Omental fat pad (tissue), 4 donors: ENCODE measurements around the gene WASL. TPM values are rescaled to one million over a fixed set of nuclear protein-coding genes. Genes with fewer than 3 reads are reported as not detected.

Experiments
- ATAC-seq: fragments of 150-250 bp; one replicate; pipeline ENCODE4 v1.9.1; 2016; ENCODE audit warnings: mild to moderate bottlenecking, moderate library complexity; ENCODE audit not compliant: low FRiP score
- DNase-seq: peaks from one replicate; pipeline ENCODE4 v3.0.0-alpha.2; 2019; ENCODE audit warnings: low spot score
- total RNA-seq, 4 donors: library from RNA; depleted of rRNA; stranded (reverse); fragments of >200 nt; gene quantifications; one replicate each; pipeline ENCODE4 v1.1.0, GENCODE V29; 2016
- TF ChIP-seq, protein P1 (sequence below), 3 donors: fragments of 450-650 bp; IDR thresholded peaks; one replicate each; pipeline ENCODE4 v1.5.1; 2016 to 2017; ENCODE audit warnings: antibody characterized with exemption in 3 of 3, mild to moderate bottlenecking in 3 of 3, moderate library complexity in 2 of 3

Gene WASL
- total RNA-seq, 4 donors from 2014 or later = 23.8 to 30.9 (median 27.6) TPM

DNA sequence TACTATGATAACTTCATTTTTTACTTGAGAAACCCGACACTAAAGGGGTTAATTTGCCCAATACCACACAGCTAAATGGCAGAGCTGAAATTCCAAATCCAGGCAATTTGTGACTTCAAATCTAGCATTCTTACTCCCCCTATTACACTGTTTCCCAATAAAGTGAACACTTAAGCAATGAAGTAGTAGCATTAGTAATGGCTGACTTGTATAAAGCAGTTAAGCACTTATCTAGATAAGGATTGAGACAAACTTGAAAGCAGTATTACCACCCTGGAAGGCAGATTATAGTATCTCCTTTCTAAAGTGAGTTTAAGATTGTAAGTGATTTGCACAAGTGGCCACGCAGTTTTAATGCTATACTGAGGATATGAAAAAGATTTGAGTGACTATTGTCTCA, 39.3 kb downstream of the WASL start:
- ATAC-seq (no peak), DNase-seq (no peak)
- TF ChIP-seq, protein P1, sequence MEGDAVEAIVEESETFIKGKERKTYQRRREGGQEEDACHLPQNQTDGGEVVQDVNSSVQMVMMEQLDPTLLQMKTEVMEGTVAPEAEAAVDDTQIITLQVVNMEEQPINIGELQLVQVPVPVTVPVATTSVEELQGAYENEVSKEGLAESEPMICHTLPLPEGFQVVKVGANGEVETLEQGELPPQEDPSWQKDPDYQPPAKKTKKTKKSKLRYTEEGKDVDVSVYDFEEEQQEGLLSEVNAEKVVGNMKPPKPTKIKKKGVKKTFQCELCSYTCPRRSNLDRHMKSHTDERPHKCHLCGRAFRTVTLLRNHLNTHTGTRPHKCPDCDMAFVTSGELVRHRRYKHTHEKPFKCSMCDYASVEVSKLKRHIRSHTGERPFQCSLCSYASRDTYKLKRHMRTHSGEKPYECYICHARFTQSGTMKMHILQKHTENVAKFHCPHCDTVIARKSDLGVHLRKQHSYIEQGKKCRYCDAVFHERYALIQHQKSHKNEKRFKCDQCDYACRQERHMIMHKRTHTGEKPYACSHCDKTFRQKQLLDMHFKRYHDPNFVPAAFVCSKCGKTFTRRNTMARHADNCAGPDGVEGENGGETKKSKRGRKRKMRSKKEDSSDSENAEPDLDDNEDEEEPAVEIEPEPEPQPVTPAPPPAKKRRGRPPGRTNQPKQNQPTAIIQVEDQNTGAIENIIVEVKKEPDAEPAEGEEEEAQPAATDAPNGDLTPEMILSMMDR (IDR thresholded peaks at IDR 0.05) = no peak

- TF ChIP-seq, protein P1 (IDR thresholded peaks at IDR 0.05) = no peak
- DNase-seq (no peak), ATAC-seq (no peak)
These were observed 43.4 kb downstream of the WASL start for GRCh38 chr7:123705211-123705901.

GRCh38 chr7:123695944-123696677, 52.7 kb downstream of the WASL start:
- no peak for ATAC-seq
- TF ChIP-seq, protein P1 (IDR thresholded peaks at IDR 0.05) = no peak
- no peak for DNase-seq

- TF ChIP-seq, protein P1 (IDR thresholded peaks at IDR 0.05) = no peak
- ATAC-seq = no peak
- DNase-seq = no peak
These were observed 56.3 kb downstream of the WASL start for GRCh38 chr7:123692471-123692877.

GRCh38 chr7:123690550-123690949, 58.3 kb downstream of the WASL start:
- ATAC-seq = no peak
- DNase-seq = no peak
- TF ChIP-seq, protein P1 (IDR thresholded peaks at IDR 0.05) = no peak

DNA sequence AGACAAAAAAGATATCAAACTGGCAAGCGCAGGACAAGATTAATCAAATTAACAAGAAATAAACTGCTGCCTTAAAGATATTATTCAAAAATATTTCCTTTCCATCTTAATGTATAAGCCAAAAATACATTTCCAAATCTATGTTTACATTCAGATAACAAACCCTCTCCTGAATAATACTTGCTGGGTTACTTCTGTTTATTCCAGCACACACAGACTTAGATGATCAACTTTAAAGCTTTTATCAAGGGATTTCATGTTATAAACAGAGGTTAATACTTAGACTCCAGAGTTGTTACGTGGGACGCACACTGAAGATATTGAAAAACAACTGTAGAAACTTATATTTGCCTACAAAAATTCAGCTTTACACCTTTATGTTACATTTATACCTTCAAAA, 59.6 kb downstream of the WASL start:
- ATAC-seq = no peak
- DNase-seq = no peak
- TF ChIP-seq, protein P1 (IDR thresholded peaks at IDR 0.05) = no peak

DNA sequence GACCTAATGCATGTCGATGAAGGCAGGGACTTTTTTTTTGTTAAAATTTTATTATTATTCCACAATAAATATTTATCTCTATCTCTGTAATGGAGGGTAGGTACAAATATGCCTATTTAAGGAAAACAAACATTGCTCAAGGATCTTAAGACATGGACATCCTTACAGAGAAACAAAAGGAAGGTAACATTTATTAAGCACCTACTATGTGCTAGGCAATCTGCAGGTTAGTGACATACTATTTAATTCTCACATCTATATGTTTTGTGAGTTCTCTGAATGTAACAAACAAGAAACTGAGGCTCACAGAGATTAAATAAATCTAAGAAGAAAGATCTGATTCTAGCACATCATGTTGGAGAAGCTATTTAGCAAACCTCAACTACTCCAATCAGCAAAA, 61.1 kb downstream of the WASL start:
- TF ChIP-seq, protein P1 (IDR thresholded peaks at IDR 0.05) = no peak
- ATAC-seq = no peak
- no peak for DNase-seq
